ENCODE measurements around the gene FAM13B. TPM values are rescaled to one million over a fixed set of nuclear protein-coding genes. Genes with fewer than 3 reads are reported as not detected.
"Not testable (repeated sequence)": the region's sequence is repeated elsewhere in the genome, so short reads cannot be mapped to it uniquely, and the experiment has no call there.

The FAM13B gene
- polyA plus RNA-seq, 1 of the 3 experiments (the other 2 are of a cell fraction), result 13.0 TPM

- 24% methylated on average over 5 of the region's 5 CpGs for whole genome bisulfite sequencing (ENCODE audit: low lambda C conversion rate)
- CTCF ChIA-PET, result interaction anchor here (0.6 to 5.5 kb wide), 46 partner anchors 9 to 458 kb away, joined by 3 to 91 read pairs (median 5); partner anchors contain the start of genes BRD8, KIF20A and NME5
- Histone ChIP-seq H3K9ac (no peak overlapping the region), H3K9me2 (no peaks in the 10 kb centered on the region), H3K27me3 (ENCODE audit: insufficient read depth) (no peaks in the 10 kb centered on the region; the same call in 1 of the 2 replicates), H4K20me1 (ENCODE audit: insufficient read depth) (no peaks in the 10 kb centered on the region), H3K79me2 (ENCODE audit: insufficient read depth) (no peaks in the 10 kb centered on the region), H3K9me3 (no peaks in the 10 kb centered on the region), H3K4me2 (no peak overlapping the region), H2AFZ (ENCODE audit: low read depth) (peak overlapping the region; percentile 79), H3F3A (replicated peaks; ENCODE audit: insufficient read depth) (no peaks in the 10 kb centered on the region), H3K4me3 (ENCODE audit: low read depth in 2 of 2, low read length in 1 of 2) (no peak overlapping the region; a peak in 1 of 4 replicates), H3K4me1 (ENCODE audit: control insufficient read depth in 1 of 2, insufficient read depth in 2 of 2, low read depth in 1 of 2, low read length in 1 of 2) (no peaks in the 10 kb centered on the region), H3K36me3 (replicated peaks in 1 of 2; ENCODE audit: control insufficient read depth in 1 of 2, insufficient read depth in 2 of 2, low read length in 1 of 2) (no peaks in the 10 kb centered on the region), H3K27ac (ENCODE audit: low read depth in 2 of 2, low read length in 1 of 2) (no peak overlapping the region)
- POLR2A ChIA-PET, result no interaction called here
- peak; percentile 76 for DNase-seq
- TF ChIP-seq REST (IDR thresholded peaks at IDR 0.05; ENCODE audit: low read depth, low read length) (0 out of 2 replicates have a peak, but pooled peaks have one; percentile 13), USF2 (IDR thresholded peaks at IDR 0.05; ENCODE audit: borderline replicate concordance, low read depth, low read length) (no peak), CTCF (IDR thresholded peaks at IDR 0.05) (peak; percentile 90), RAD21 (IDR thresholded peaks at IDR 0.05; ENCODE audit: low read length) (peak; percentile 90), SMC3 (IDR thresholded peaks at IDR 0.05; ENCODE audit: low read depth, low read length) (peak; percentile 91)
These were observed 44.3 kb upstream of the FAM13B start for GRCh38 chr5:138077064-138077696.

- H3K79me2 ChIP-seq (ENCODE audit: insufficient read depth); H3K9ac ChIP-seq; H3K4me3 ChIP-seq (ENCODE audit: low read depth in 2 of 2, low read length in 1 of 2); H3K4me2 ChIP-seq; H3F3A ChIP-seq (replicated peaks; ENCODE audit: insufficient read depth); H3K36me3 ChIP-seq (replicated peaks in 1 of 2; ENCODE audit: control insufficient read depth in 1 of 2, insufficient read depth in 2 of 2, low read length in 1 of 2); DNase-seq; H2AFZ ChIP-seq (ENCODE audit: low read depth); H3K27me3 ChIP-seq (ENCODE audit: insufficient read depth); H3K4me1 ChIP-seq (ENCODE audit: control insufficient read depth in 1 of 2, insufficient read depth in 2 of 2, low read depth in 1 of 2, low read length in 1 of 2); H3K9me2 ChIP-seq; POLR2A ChIA-PET; H4K20me1 ChIP-seq (ENCODE audit: insufficient read depth); H3K27ac ChIP-seq (ENCODE audit: low read depth in 2 of 2, low read length in 1 of 2); H3K9me3 ChIP-seq: not testable (repeated sequence)
- CTCF ChIA-PET, result interaction anchor here (1.0 to 10.5 kb wide), 8 partner anchors 7 to 440 kb away, joined by 4 to 84 read pairs (median 19); no protein-coding TSS in a partner anchor
- WGBS (ENCODE audit: low lambda C conversion rate), result no CpG with 5 or more reads among the region's 32 CpGs
These were observed 37.1 kb upstream of the FAM13B start for GRCh38 chr5:138070026-138070425.

All from SK-N-SH (cell line).